KBM-7 (cell line): Measurements from ENCODE around the gene NAXE.
"Not testable (repeated sequence)": the region's sequence is repeated elsewhere in the genome, so short reads cannot be mapped to it uniquely, and the experiment has no call there.

Experiments
- DNase-seq: peaks from one replicate; pipeline ENCODE4 v3.0.0-alpha.2; 2015
- in situ Hi-C: fragments of 300-500 bp; cut with MboI; formaldehyde crosslinking; loops from 2 replicates; pipeline ENCODE4 v1.14.3; 2020; ENCODE audit warnings: low sequenced_read_pairs, low pct_unique_long_range_greater_than_20kb, mixed read lengths

The NAXE gene

DNA sequence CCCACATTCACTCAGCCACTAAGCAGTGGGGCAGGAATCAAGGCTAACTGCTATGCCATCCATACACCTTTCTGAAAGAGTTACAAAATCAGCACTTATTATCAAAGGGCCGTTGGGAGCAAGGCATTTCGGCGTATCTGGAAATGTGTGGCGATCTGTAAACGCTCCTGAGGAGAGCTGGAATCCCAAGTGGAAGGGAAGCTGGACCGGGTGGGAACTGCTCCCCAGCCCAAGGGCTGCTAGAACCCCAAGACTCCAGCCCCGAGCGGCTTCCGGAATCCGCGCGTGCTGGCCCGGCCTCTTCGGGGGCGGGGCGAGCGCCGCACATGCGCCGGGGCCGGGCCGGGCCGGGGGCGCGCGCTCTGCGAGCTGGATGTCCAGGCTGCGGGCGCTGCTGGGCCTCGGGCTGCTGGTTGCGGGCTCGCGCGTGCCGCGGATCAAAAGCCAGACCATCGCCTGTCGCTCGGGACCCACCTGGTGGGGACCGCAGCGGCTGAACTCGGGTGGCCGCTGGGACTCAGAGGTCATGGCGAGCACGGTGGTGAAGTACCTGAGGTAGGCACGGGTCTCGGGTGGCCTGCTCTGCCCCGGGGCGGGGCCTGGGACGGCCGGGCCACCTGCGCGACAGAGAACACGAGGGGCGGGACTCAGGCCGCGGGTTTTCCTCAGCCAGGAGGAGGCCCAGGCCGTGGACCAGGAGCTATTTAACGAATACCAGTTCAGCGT, at the start of gene NAXE:
TSS of gene NAXE (plus strand) at position 345 of the 726 bp plus-strand sequence. CDS start at position 374, 29 bp downstream.
- in situ Hi-C loops = loop anchor here (10.0 kb wide), 1 partner anchor 127 kb away; no protein-coding TSS in a partner anchor
- DNase-seq = peak; percentile 75

DNA sequence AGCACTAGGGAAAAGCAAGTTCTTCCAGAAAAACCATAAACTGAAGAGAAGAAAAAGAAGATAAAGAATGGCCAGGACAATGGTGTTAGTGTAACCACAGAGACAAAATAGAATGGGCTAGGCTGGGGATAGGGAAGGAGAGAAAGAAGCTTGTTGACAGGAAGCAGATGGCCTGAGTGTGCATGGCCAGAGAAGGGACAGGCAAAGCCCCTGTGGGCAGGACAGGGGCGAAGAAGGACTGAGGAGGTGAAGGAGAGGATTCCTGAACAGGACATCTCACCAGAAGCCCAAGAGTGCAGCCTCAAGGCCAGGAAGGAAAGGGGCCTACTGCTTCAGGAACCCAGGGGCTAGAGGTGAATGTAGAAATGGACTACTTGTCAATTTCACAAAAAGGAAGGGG, 48.5 kb upstream of the NAXE start:
- DNase-seq = no peak
- in situ Hi-C loops = no loop called here

DNA sequence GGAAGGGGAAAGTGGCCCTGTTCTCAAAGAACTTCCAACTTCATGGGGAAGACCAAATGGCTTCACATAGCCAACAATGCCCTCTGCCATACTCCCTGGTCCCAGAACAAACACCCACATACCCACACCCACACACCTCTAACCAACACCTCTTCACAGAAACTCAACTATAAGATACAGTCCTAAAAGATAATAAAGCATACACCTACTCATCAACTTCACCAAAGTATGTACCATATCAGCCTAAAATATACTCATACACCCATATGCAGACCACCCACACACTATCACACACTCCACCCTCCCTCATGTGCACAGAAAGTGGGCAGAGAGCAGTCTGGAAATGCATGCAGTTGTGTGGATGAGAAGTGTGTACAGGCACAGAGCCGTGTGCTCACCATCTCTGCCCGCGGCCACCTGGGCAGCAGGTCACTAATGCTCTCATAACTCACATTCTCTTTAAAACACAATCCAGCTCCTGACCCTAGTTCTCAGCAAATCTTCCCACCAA, 46.9 kb upstream of the NAXE start:
- DNase-seq = no peak
- in situ Hi-C loops = no loop called here

DNA sequence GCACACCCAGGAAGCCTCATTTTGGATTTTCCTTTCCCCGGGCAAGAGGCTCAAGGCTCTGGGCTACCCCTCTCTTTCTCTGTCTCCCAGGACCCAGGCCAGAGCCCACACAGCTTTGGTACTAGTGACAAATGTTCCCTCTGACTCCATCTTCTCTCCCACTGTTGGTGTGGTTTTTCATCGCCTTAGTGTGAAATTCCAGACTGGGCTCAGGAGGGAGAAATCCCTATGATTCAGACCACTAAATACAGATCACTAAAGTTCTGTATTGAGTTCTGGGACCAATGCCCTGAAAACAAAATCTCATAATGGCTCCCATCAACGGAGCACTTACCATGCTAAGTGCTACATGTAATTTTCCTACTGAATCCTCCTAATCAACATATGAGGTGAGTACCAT, 45.3 kb upstream of the NAXE start:
- in situ Hi-C loops = no loop called here
- no peak for DNase-seq

DNA sequence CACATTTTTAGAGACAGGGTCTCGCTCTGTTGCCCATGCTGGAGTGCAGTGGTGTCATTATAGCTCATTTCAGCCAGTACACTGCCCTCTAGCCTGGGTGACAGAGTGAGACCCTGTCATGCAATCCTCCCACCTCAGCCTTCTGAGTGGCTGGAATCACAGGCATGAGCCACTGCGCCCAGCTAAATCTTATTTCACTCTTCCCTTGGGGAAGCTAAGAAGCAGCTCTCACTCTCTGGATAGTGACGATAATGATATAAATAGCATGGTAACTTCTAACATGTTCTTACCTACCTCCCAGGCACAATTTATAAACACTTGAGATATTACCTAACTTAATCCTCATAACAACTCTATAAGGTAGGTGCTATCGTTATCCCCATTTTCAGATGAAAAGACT, 44.1 kb upstream of the NAXE start:
- no peak for DNase-seq
- in situ Hi-C loops = no loop called here

DNA sequence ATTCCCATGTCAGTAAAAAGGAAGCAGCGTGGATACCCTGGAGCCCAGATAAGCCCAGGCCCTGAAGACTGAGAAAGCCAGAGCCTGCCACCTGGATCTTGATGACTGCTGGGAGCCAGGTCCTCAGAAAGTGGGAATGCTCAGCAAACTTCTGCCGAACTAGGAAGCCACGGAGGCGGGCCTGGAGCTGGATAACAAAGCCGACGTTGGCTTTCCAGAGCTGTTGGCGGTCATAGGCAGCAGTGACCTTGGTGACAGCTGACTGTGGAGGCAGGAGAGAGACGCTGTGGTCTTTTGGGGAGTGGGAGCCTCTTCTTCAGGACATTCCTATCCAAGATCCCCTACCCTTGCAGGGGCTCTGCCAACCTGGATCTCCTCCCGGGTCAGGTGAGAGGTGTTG, 43.6 kb upstream of the NAXE start:
- in situ Hi-C loops = no loop called here
- DNase-seq = no peak

DNA sequence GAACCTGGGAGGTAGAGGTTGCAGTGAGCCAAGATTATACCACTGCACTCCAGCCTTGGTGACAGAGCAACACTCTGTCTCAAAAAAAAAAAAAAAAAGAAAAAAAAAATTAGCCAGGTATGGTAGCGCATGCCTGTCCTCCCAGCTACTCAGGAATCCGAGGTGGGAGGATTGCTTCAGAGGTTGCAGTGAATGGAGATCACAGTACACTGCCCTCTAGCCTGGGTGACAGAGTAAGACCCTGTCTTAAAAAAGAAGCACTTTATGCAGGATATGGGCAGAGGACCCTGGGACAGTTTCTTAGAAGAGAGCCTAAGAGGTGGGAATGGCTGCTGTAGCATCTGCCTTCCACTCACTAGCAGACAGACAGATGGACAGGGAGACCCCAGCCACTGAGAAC, 42.2 kb upstream of the NAXE start:
- in situ Hi-C loops = no loop called here
- DNase-seq = no peak

DNA sequence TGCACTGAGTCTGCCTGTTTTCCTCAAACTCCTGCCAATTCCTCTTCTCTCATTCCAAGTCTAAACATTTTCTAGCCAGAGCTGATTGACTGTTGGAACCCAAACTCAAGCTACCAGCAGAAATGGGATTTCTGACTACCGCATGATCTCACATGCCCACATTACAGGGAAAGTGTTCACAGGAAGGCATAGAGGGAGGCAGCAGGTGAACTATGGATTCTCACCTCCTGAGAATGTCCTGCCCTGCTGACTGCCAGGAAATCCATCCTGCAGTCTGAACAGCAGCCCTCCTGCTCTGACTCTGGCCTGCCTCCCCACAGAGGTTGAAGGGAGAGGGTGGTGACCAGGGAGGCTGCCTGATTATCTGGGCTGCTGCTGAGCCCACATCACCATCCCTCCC, 41.7 kb upstream of the NAXE start:
- DNase-seq = no peak
- in situ Hi-C loops = no loop called here

DNA sequence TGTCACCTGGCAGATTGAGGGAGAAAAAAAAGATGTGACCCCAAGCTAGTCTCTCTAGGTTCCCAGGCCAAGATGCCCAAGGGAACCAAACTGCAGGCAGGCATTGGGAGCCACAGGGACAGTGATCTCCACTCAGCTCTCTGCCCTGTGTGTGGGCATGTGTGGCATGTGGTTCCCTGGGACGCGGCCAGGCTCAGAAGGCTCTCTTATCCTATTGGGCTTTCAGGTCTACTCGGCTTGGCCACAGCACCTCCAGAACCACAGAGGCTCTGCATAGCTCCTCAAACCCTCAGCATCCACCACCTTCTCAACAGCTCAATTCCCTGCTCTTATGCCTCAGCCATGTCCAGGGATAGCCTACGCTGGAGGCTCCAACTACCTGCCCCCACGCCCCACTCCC, 41.2 kb upstream of the NAXE start:
- in situ Hi-C loops = no loop called here
- no peak for DNase-seq

DNA sequence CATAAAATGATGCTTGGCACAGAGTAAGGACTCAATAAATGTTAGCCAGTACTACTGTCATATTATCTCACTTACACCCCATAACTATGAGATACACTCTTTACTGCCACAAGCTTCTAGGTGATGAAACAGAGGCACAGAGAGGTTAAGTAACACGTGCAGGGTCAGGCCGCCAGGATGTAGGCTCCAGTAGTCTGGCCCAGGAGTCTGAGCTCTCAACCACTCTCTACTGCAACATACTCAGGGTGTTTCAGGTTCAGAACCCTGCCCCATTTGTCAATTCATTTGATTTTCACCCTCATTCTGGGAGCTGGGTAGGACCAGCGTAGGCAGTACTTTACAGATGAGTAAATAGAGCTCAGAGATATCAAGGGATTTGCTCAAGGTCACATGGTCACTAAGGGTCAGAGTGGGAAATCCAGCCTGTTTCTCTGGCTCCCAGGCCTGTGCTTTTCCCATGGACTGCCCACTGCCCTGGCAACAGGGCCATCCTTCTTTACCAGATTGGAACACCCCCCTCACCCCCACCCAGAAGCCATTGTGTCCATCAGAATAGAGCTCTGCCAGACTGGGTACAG, 40.4 kb upstream of the NAXE start:
- no peak for DNase-seq

DNA sequence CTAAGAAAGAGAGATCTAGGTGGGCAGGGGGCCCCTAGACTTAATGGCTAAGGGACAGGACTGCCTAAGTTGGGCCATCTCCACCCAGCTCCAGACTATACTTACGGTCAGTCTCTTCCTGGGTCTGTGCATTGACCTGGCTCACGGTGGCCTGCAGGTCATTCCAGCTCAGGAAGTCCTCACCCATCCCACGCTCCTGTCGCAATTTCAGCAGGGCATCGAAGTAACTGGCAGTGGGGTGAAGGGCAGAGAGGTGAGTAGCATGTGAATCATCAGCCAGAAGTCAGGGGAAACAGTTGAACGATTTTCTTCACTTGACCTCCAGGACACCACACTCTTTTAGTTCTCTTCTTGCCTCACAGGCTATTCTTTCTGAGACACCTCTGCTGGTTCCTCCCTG, 39.7 kb upstream of the NAXE start:
- DNase-seq = no peak
- in situ Hi-C loops = no loop called here

More for the DNA sequence above, 40.4 kb upstream of the NAXE start:
- in situ Hi-C loops = no loop called here

DNA sequence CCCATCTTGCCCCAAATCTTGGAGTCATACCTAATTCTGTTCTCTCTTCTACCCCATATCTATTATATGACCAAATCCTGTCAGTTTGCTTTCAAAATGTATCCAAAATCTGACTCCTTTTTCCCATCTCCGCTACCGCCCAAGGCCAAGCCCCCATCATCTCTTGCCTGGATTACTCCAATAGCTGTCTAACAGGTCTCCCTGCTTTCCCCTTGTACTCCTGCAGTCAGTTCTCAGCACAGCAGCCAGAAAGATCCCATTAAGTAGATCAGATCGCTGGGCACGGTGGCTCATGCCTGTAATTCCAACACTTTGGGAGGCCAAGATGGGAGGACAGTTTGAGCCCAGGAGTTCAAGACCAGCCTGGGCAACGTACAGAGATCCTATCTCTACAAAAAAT, 39.1 kb upstream of the NAXE start:
- no peak for DNase-seq
- in situ Hi-C loops = no loop called here

DNA sequence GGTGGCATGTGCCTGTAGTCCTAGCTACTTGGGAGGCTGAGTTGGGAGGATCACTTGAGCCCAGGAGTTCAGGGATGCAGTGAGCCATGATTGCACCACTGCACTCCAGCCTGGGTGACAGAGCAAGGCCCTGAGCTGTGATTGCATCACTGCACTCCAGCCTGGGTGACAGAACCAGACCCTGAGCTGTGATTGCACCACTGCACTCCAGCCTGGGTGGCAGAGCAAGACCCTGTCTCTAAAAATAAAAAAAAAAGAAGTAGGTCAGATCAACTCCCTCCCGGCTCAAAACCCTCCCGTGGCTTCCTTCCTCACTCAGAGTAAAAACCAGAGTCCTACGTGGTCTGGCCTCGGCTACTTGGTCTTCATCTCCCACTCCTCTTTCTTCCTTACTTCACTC, 38.6 kb upstream of the NAXE start:
- in situ Hi-C loops = not testable (repeated sequence)
- peak; percentile 67 for DNase-seq

DNA sequence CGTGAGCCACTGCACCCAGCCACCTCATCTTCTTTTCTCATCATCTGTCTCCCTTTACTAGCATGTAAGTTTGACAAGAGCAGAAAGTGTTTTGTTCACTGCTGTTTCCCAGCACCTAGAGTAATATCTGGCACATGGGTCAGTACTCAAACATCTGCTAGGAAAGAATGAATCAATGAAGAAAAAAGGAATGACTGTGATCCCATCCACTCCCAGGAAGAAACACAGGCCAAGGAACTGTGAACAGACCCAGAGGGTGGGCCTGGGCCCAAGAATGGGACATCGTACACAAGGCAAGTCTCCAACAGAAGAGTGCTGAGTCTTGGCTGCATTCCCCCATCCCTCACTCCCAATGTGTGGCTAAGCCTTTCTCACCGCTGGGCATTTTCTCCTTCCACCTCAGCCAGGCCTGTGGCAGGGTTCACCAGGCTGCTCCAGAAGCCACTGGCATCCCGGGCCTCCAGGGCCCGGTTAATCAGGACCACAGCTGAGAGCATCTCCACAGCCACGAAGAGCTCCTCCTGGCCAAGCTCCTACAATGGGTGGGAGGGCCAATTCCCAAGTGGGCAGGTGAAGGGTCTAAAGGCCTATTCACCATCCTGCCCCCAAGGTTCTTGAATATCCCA, 37.6 kb upstream of the NAXE start:
- in situ Hi-C loops = no loop called here
- no peak for DNase-seq

DNA sequence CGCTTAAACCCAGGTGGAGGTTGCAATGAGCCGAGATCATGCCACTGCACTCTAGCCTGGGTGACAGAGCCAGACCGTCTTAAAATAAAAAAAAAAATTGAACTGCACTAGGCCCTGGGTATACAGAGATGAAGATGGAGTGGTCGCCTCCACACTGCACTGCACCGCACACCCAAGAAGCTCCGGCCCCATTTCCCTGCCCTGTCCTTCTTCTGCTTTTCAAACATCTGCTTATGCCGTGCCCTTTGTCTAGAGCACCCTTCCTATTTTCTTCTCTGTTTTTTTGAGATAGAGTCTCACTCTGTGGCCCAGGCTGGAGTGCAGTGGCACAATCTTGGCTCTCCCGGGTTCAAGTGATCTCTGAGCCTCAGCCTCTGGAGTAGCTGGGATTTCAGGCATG, 36.6 kb upstream of the NAXE start:
- no peak for DNase-seq
- in situ Hi-C loops = no loop called here

DNA sequence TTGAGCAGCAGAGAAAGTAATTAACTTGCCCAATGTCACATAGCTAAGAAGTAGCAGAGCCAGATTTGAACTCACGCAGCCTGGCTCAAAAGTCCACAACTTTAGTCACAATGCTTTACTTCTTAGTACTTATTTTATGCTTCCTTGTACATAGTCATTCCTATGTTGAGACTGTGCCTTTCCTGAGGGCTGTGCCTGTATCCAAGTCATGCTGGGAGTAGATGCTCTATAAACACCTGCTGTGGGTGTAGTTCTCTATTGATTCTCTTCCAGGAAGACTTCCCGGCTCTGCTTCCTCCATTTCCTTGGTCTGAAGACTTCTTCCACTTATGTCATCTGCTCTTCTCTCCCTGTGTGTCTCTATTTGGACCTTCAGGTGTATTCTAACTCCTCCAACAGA, 35.9 kb upstream of the NAXE start:
- no peak for DNase-seq
- in situ Hi-C loops = no loop called here

DNA sequence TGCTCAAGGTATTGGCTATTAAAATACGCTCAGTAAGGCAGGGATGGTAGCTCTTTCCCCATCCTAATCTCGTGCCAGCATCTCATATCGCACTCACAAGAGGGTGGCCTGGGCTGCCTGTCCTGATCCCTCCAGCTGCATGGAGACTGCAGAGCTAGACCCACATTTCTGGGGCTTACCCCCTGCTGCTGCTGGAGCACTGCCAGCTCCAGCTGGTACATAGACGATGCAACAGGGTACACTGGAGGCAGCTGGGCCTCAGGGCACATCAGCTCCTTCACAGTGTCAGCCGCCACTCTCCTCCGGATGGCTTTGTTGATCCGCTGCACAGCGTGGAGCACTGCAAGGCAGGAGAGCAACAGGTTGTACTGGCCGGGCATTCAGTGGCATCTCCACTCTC, 35.2 kb upstream of the NAXE start:
- no peak for DNase-seq
- in situ Hi-C loops = no loop called here

DNA sequence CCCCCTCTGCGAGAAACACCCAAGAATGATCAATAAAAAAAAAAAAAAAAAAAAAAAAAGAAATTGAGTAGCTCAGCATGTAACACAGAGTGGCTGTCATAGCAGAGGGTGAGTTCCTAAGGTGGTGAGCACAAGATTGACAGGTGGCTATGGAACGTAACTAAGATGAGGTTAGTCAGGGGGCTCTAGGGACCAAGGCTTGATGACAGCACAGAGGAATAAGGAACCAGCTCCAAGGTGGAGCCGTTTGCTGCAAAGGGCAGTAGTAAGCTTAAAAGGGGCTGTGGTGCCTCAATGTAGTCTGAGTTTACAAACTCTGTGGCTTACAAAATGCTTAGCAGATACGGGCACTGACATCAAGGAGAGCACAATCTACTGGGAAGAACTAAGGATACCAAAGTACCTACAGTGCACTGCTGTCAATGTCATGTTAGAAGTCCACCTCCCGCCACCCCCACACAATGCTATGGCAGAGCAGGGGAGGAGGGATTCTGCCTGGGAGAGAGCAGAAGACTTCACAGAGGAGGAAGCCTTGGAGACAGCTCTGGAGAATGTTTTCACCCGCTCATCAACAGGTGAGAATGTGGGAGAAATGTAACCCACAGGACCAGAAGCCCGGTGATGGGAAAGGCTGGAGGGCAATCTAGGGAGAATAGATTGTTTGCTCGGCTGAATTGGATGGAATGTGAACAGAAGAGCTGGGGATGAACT, 32.3 kb upstream of the NAXE start:
- in situ Hi-C loops = no loop called here

DNA sequence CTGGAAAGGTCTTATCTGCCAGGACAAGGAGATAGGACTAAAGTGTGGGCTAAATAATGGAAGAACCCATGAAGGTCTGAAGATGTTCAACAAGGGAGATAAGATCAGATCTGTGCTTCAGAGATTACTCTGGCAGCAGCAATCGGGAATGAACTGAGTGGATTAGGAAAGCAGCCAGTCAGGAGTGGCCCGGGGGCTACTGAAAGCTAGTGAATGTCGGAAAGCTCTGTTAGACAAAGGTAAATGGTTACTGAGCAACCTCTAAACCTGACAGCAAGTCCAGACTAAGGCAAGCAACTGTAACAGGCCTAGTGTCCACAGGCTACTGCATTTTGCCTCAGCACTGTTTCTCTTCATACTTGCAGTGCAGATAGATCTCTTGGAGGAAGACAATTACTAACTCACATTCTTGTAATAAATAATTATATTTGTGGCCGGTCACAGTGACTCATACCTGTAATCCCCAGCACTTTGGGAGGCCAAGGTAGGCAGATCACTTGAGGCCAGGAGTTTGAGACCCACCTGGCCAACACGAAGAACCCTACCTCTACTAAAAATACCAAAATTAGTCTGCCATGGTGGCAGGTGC, 31.7 kb upstream of the NAXE start:
- in situ Hi-C loops = no loop called here

More for the DNA sequence above, 32.3 kb upstream of the NAXE start:
- no peak for DNase-seq

More for the DNA sequence above, 31.7 kb upstream of the NAXE start:
- DNase-seq = no peak
